ENCODE data around the gene DSC3. TPM values are rescaled to one million over a fixed set of nuclear protein-coding genes. Genes with fewer than 3 reads are reported as not detected.

The DSC3 gene
- total RNA-seq, 1 donor from 2014 or later, result 0.16 TPM

GRCh38 chr18:31072175-31072574 is 29.6 kb upstream of the DSC3 start:
- TF ChIP-seq CTCF (conservative IDR thresholded peaks at IDR 0.05), result no peak
- Mint-ChIP-seq H3K4me1 (no peaks in the 10 kb centered on the region), H3K4me3 (no peak overlapping the region), H3K9me3 (no peaks in the 10 kb centered on the region), H3K27ac (ENCODE audit: unreplicated experiment) (no peak overlapping the region), H3K36me3 (ENCODE audit: low read depth) (peaks cover 8% of the 10 kb centered on the region), H3K27me3 (ENCODE audit: low read depth) (no peaks in the 10 kb centered on the region)
- no peak for DNase-seq (ENCODE audit: low read depth, low spot score)

- TF ChIP-seq CTCF (conservative IDR thresholded peaks at IDR 0.05), result no peak
- no peak for DNase-seq (ENCODE audit: low read depth, low spot score)
- Mint-ChIP-seq H3K27ac (ENCODE audit: unreplicated experiment) (no peak overlapping the region), H3K4me1 (peaks cover 9% of the 10 kb centered on the region), H3K9me3 (no peaks in the 10 kb centered on the region), H3K27me3 (ENCODE audit: low read depth) (no peaks in the 10 kb centered on the region), H3K36me3 (ENCODE audit: low read depth) (peaks cover 8% of the 10 kb centered on the region), H3K4me3 (no peak overlapping the region)
Observed at GRCh38 chr18:31070206-31070605, 27.7 kb upstream of the DSC3 start.

- Mint-ChIP-seq H3K36me3 (ENCODE audit: low read depth) (no peaks in the 10 kb centered on the region), H3K27ac (ENCODE audit: unreplicated experiment) (no peak overlapping the region), H3K27me3 (ENCODE audit: low read depth) (no peaks in the 10 kb centered on the region), H3K4me3 (no peak overlapping the region), H3K9me3 (no peaks in the 10 kb centered on the region), H3K4me1 (peaks cover 12% of the 10 kb centered on the region)
- no peak for TF ChIP-seq CTCF (conservative IDR thresholded peaks at IDR 0.05)
- no peak for DNase-seq (ENCODE audit: low read depth, low spot score)
Observed at GRCh38 chr18:31066266-31066665, 23.7 kb upstream of the DSC3 start.

- Mint-ChIP-seq H3K27me3 (ENCODE audit: low read depth) (no peaks in the 10 kb centered on the region), H3K4me1 (peaks cover 12% of the 10 kb centered on the region), H3K36me3 (ENCODE audit: low read depth) (no peaks in the 10 kb centered on the region), H3K9me3 (no peaks in the 10 kb centered on the region), H3K27ac (ENCODE audit: unreplicated experiment) (no peak overlapping the region), H3K4me3 (no peak overlapping the region)
- no peak for TF ChIP-seq CTCF (conservative IDR thresholded peaks at IDR 0.05)
- no peak for DNase-seq (ENCODE audit: low read depth, low spot score)
Observed at GRCh38 chr18:31065036-31065773, 22.7 kb upstream of the DSC3 start.

- Mint-ChIP-seq H3K27ac (ENCODE audit: unreplicated experiment) (no peak overlapping the region), H3K27me3 (ENCODE audit: low read depth) (no peaks in the 10 kb centered on the region), H3K4me1 (peaks cover 12% of the 10 kb centered on the region), H3K4me3 (no peak overlapping the region), H3K36me3 (ENCODE audit: low read depth) (no peaks in the 10 kb centered on the region), H3K9me3 (no peaks in the 10 kb centered on the region)
- TF ChIP-seq CTCF (conservative IDR thresholded peaks at IDR 0.05), result no peak
- no peak for DNase-seq (ENCODE audit: low read depth, low spot score)
Observed at GRCh38 chr18:31064130-31064529, 21.6 kb upstream of the DSC3 start.

Measured in neural crest cell (in vitro differentiated cells).